Body of pancreas (tissue), 4 donors: ENCODE measurements around the gene IL21R.

Experiments
- CTCF ChIP-seq, 7 experiments: fragments of 450-650 bp in 4 of 7; fragments of 200-600 bp in 3 of 7; sonication (generic) in 3 of 7; IDR thresholded peaks; one replicate each; pipeline ENCODE4 v1.5.1; 2016 to 2019; ENCODE audit warnings: antibody characterized with exemption in 7 of 7
- POLR2A ChIP-seq, 3 donors: fragments of 450-650 bp; IDR thresholded peaks; one replicate each; pipeline ENCODE4 v1.6.1; 2016; ENCODE audit warnings: antibody characterized with exemption in 3 of 3, mild to moderate bottlenecking in 2 of 3

DNA sequence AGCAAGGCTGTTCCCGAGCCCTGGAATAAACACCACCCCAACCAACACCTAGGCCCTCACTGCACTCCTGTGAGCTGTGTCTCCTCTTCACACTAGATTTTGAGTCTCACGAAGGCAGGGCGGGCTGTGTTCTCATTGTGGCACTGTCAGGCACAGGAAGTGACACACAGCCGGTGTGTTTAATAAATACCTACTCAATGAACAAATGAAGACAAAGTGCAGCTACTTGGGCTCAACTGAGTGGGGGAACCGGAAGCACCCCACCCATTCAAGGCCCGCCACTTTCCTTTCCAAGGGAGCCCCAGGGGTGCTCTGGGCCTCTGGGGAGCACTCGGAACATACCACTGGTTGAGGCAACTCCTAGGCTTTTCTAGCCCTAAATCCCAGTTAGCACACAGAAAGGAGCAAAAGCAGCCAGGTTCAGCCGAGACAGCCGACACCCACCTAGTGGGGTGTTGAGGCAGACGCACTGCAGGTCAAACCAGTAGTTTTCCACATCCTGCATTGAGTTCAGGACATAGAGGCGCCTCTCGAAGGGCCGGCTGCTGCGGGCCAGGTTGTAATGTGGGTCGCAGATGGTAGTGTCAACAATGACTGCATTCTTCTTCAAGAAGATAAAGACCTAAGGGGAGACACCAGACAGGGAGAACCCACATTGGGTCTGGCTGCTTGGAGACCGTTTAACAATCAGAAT, 90.1 kb downstream of the IL21R start:
- TF ChIP-seq CTCF (IDR thresholded peaks at IDR 0.05), result no peak
- peak in 1 of 3 donors; percentile 14 for TF ChIP-seq POLR2A (IDR thresholded peaks at IDR 0.05)
